Measurements from ENCODE around the gene RPL13A. TPM values are rescaled to one million over a fixed set of nuclear protein-coding genes. Genes with fewer than 3 reads are reported as not detected.
"Not testable (repeated sequence)": the region's sequence is repeated elsewhere in the genome, so short reads cannot be mapped to it uniquely, and the experiment has no call there.

The RPL13A gene
- total RNA-seq, 1 donor from 2014 or later: 1,820 TPM

GRCh38 chr19:49468199-49468598 lies 19.2 kb upstream of the RPL13A start:
- Histone ChIP-seq H3K36me3 (peaks cover 48% of the 10 kb centered on the region), H3K27ac (peak overlapping the region; percentile 7), H3K4me1 (peaks cover 20% of the 10 kb centered on the region), H3K4me3 (no peak overlapping the region), H3K27me3 (ENCODE audit: low read depth) (no peaks in the 10 kb centered on the region), H3K9me3 (no peaks in the 10 kb centered on the region)
- DNase-seq: no peak
- intact Hi-C loops (cut with DNase I): no loop called here
- TF ChIP-seq CTCF (IDR thresholded peaks at IDR 0.05): no peak
- ATAC-seq: peak; percentile 12 to 13

- Histone ChIP-seq H3K27ac (peak overlapping the region; percentile 7), H3K36me3 (peaks cover 45% of the 10 kb centered on the region), H3K4me1 (peaks cover 25% of the 10 kb centered on the region), H3K4me3 (no peak overlapping the region), H3K27me3 (ENCODE audit: low read depth) (no peaks in the 10 kb centered on the region), H3K9me3 (no peaks in the 10 kb centered on the region)
- DNase-seq: no peak
- peak; percentile 44 to 64 for ATAC-seq
- intact Hi-C loops (cut with DNase I): no loop called here
- no peak for TF ChIP-seq CTCF (IDR thresholded peaks at IDR 0.05)
Measured at GRCh38 chr19:49468746-49469447, 18.5 kb upstream of the RPL13A start.

GRCh38 chr19:49469828-49470614 lies 17.4 kb upstream of the RPL13A start:
- Histone ChIP-seq H3K4me3 (no peak overlapping the region), H3K27me3 (ENCODE audit: low read depth) (no peaks in the 10 kb centered on the region), H3K9me3 (no peaks in the 10 kb centered on the region), H3K27ac (no peak overlapping the region), H3K36me3 (peaks cover 34% of the 10 kb centered on the region), H3K4me1 (peaks cover 26% of the 10 kb centered on the region)
- intact Hi-C loops (cut with DNase I): no loop called here
- DNase-seq: no peak
- TF ChIP-seq CTCF (IDR thresholded peaks at IDR 0.05): no peak
- ATAC-seq: peak in 1 of 2 donors; percentile 23

- no peak for DNase-seq
- no peak for ATAC-seq
- no peaks in the 10 kb centered on the region for H3K27me3 ChIP-seq (ENCODE audit: low read depth)
- H3K4me1 ChIP-seq: peaks cover 26% of the 10 kb centered on the region
- H3K4me3 ChIP-seq: no peak overlapping the region
- intact Hi-C loops (cut with DNase I): no loop called here
- H3K36me3 ChIP-seq: peaks cover 28% of the 10 kb centered on the region
- no peak for TF ChIP-seq CTCF (IDR thresholded peaks at IDR 0.05)
- no peak overlapping the region for H3K27ac ChIP-seq
- H3K9me3 ChIP-seq: no peaks in the 10 kb centered on the region
Measured at GRCh38 chr19:49470615-49470978, 16.8 kb upstream of the RPL13A start.

DNA sequence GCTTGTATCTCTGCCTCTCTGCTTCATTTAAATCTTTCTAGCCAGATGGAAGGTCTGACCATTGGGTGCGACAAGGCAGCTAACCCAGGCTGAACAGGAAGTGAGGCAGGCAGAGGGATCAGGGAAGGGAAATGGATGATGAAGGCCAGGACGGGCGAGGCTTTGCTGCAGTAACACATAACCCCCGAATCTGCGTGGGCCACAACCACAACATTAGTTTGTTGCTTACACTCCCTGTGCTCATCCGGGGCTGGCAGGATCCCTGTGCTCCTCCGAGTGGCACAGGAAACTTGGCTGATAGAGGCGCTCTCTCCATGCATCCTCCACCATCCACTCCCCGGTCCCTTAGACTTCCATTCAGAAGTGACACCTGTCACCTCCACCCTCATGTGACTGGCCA lies 14.5 kb upstream of the RPL13A start:
- intact Hi-C loops (cut with DNase I): no loop called here
- Histone ChIP-seq H3K4me3 (no peak overlapping the region), H3K9me3 (no peaks in the 10 kb centered on the region), H3K27ac (no peak overlapping the region), H3K27me3 (ENCODE audit: low read depth) (no peaks in the 10 kb centered on the region), H3K36me3 (peaks cover 11% of the 10 kb centered on the region), H3K4me1 (peaks cover 26% of the 10 kb centered on the region)
- no peak for TF ChIP-seq CTCF (IDR thresholded peaks at IDR 0.05)
- ATAC-seq (no peak), DNase-seq (no peak)

GRCh38 chr19:49473501-49473867 lies 13.9 kb upstream of the RPL13A start:
- intact Hi-C loops (cut with DNase I): not testable (repeated sequence)
- peak overlapping the region; percentile 85 for H3K27ac ChIP-seq

More at GRCh38 chr19:49473501-49473867, 13.9 kb upstream of the RPL13A start:
- DNase-seq; H3K27me3 ChIP-seq (ENCODE audit: low read depth); H3K9me3 ChIP-seq; ATAC-seq: not testable (repeated sequence)
- peak overlapping the region; percentile 75 for H3K4me3 ChIP-seq
- H3K4me1 ChIP-seq: peaks cover 25% of the 10 kb centered on the region
- peaks cover 11% of the 10 kb centered on the region for H3K36me3 ChIP-seq

All from lower lobe of right lung (tissue), 2 donors.